Head of caudate nucleus (tissue), 42 donors: ENCODE measurements around the gene ISM1.

ENCODE experiments used
- DNase-seq, 42 donors: peaks; one replicate each; pipeline versions ENCODE4 v3.0.0 to v3.0.0-alpha.2; 2020 to 2021; ENCODE audit warnings: mixed read lengths in 7 of 42
- intact Hi-C: fragments of 100-400 bp; cut with DNase I; formaldehyde crosslinking; loops from one replicate; pipeline ENCODE4 v1.15.0; 2022

Gene ISM1

GRCh38 chr20:13331536-13331935 is 110.5 kb downstream of the ISM1 start:
- intact Hi-C loops: no loop called here

GRCh38 chr20:13333036-13333435 is 112.0 kb downstream of the ISM1 start:
- intact Hi-C loops: no loop called here

More at GRCh38 chr20:13331536-13331935, 110.5 kb downstream of the ISM1 start:
- DNase-seq: no peak

GRCh38 chr20:13333793-13334192 is 112.7 kb downstream of the ISM1 start:
- DNase-seq: no peak

More at GRCh38 chr20:13333036-13333435, 112.0 kb downstream of the ISM1 start:
- DNase-seq: no peak

GRCh38 chr20:13336308-13337089 is 115.4 kb downstream of the ISM1 start:
- DNase-seq: no peak
- intact Hi-C loops: no loop called here

More at GRCh38 chr20:13333793-13334192, 112.7 kb downstream of the ISM1 start:
- intact Hi-C loops: no loop called here

- intact Hi-C loops: no loop called here
- no peak for DNase-seq
Observed at GRCh38 chr20:13337090-13337784, 116.2 kb downstream of the ISM1 start.

GRCh38 chr20:13338097-13338661 is 117.1 kb downstream of the ISM1 start:
- intact Hi-C loops: no loop called here
- DNase-seq: no peak

- intact Hi-C loops: no loop called here
- no peak for DNase-seq
Observed at GRCh38 chr20:13338999-13339411, 117.9 kb downstream of the ISM1 start.

- no peak for DNase-seq
- intact Hi-C loops: no loop called here
Observed at GRCh38 chr20:13340088-13340487, 119.0 kb downstream of the ISM1 start.

GRCh38 chr20:13341737-13342393 is 120.8 kb downstream of the ISM1 start:
- intact Hi-C loops: no loop called here
- DNase-seq: no peak

GRCh38 chr20:13342469-13343242 is 121.6 kb downstream of the ISM1 start:
- intact Hi-C loops: no loop called here
- DNase-seq: no peak

GRCh38 chr20:13344671-13345070 is 123.6 kb downstream of the ISM1 start:
- intact Hi-C loops: no loop called here
- no peak for DNase-seq

GRCh38 chr20:13348311-13349234 is 127.5 kb downstream of the ISM1 start:
- intact Hi-C loops: no loop called here
- no peak for DNase-seq

- intact Hi-C loops: no loop called here
- DNase-seq: no peak
Observed at GRCh38 chr20:13349235-13349604, 128.1 kb downstream of the ISM1 start.
